Right atrium auricular region (tissue), 2 donors: ENCODE measurements around the gene ARPC5L. TPM values are rescaled to one million over a fixed set of nuclear protein-coding genes. Genes with fewer than 3 reads are reported as not detected.
A peak's percentile ranks its signal among the peaks of the same experiment; 100 is the strongest.

Experiments
- DNase-seq: peaks from one replicate; pipeline ENCODE4 v3.0.0-alpha.2; 2019; ENCODE audit warnings: low spot score
- H3K27ac ChIP-seq, 2 donors: fragments of 200-600 bp; sonication (generic); 1 replicate in 1 of 2; 2 replicates in 1 of 2; pipeline ENCODE4 v1.5.1; 2016 to 2019
- H3K27me3 ChIP-seq, 2 donors: fragments of 200-600 bp; sonication (generic); one replicate each; pipeline versions ENCODE4 v1.5.1 to v1.6.0; 2017 to 2019
- H3K36me3 ChIP-seq: fragments of 200-600 bp; sonication (generic); one replicate; pipeline ENCODE4 v1.5.1; 2016
- H3K4me1 ChIP-seq, 2 donors: fragments of 200-600 bp; sonication (generic); one replicate each; pipeline versions ENCODE4 v1.5.1 to v1.6.0; 2017 to 2019
- H3K4me3 ChIP-seq, 2 donors: fragments of 200-600 bp; sonication (generic); 1 replicate in 1 of 2; 2 replicates in 1 of 2; pipeline ENCODE4 v1.5.1; 2017 to 2019; ENCODE audit warnings: mild to moderate bottlenecking in 1 of 2, moderate library complexity in 1 of 2
- H3K9me3 ChIP-seq, 2 donors: fragments of 200-600 bp; sonication (generic); one replicate each; pipeline ENCODE4 v1.5.1; 2019
- total RNA-seq, 2 donors: library from RNA; depleted of rRNA; stranded (reverse); fragments of >200 nt; gene quantifications; one replicate each; pipeline ENCODE4 v1.1.0, GENCODE V29; 2016
- TF ChIP-seq, protein P1 (sequence below), 2 donors: fragments of 200-600 bp; sonication (generic); IDR thresholded peaks; one replicate each; pipeline ENCODE4 v1.5.1; 2019; ENCODE audit warnings: antibody characterized with exemption in 2 of 2

The ARPC5L gene
- total RNA-seq: 10 to 100 TPM; 21.7 to 23.5 TPM

- Histone ChIP-seq H3K4me1 (peaks cover 0 to 33% of the 10 kb centered on the region in 2 donors), H3K36me3 (peaks cover 46% of the 10 kb centered on the region), H3K27me3 (no peaks in the 10 kb centered on the region), H3K27ac (peak within 1 kb of the TSS; percentile 90 to 95), H3K4me3 (peak within 1 kb of the TSS; percentile 78 to 86), H3K9me3 (no peaks in the 10 kb centered on the region)
- TF ChIP-seq, protein P1, sequence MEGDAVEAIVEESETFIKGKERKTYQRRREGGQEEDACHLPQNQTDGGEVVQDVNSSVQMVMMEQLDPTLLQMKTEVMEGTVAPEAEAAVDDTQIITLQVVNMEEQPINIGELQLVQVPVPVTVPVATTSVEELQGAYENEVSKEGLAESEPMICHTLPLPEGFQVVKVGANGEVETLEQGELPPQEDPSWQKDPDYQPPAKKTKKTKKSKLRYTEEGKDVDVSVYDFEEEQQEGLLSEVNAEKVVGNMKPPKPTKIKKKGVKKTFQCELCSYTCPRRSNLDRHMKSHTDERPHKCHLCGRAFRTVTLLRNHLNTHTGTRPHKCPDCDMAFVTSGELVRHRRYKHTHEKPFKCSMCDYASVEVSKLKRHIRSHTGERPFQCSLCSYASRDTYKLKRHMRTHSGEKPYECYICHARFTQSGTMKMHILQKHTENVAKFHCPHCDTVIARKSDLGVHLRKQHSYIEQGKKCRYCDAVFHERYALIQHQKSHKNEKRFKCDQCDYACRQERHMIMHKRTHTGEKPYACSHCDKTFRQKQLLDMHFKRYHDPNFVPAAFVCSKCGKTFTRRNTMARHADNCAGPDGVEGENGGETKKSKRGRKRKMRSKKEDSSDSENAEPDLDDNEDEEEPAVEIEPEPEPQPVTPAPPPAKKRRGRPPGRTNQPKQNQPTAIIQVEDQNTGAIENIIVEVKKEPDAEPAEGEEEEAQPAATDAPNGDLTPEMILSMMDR (IDR thresholded peaks at IDR 0.05): no peak
- DNase-seq: peak; percentile 95
Measured at GRCh38 chr9:124861342-124862229, at the start of gene ARPC5L, which contains the start of gene RPL35. Gene ARPC5L (plus strand): TSS chr9:124862130. CDS start chr9:124869291, 7,161 bp downstream. Gene RPL35 (minus strand): TSS chr9:124861957. CDS start chr9:124861912, 45 bp downstream.

DNA sequence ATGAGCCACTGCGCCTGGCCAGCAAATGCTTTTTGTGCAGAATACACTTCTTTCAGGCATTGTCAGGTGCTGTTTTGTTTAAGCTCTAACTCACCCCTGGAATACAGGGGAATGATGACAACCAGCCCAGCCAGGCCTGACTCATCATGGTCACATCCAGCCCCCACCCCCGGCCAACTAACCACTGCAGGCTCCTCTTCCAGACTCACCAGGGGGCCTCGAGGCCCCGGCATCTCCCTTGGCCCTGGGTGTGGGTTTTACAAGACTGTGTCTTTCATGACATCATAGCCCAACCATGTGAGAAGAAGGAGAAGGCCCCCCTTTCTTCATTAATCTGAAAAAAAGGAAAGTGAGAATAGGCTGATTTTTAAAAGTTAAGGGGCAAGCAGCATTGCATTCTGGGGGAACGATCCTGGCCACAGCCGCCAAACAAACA lies 49.5 kb upstream of the ARPC5L start:
- TF ChIP-seq, protein P1 (IDR thresholded peaks at IDR 0.05): no peak
- Histone ChIP-seq H3K9me3 (no peaks in the 10 kb centered on the region), H3K4me3 (no peak overlapping the region), H3K27ac (peak overlapping the region; percentile 28 to 52), H3K36me3 (peaks cover 5% of the 10 kb centered on the region), H3K27me3 (no peaks in the 10 kb centered on the region), H3K4me1 (peaks cover 0 to 12% of the 10 kb centered on the region in 2 donors)
- peak; percentile 83 for DNase-seq

- no peak overlapping the region for H3K4me3 ChIP-seq
- no peak for DNase-seq
- TF ChIP-seq, protein P1 (IDR thresholded peaks at IDR 0.05): no peak
- H3K27me3 ChIP-seq: no peaks in the 10 kb centered on the region
- H3K4me1 ChIP-seq: peaks cover 0 to 12% of the 10 kb centered on the region in 2 donors
- peak overlapping the region; percentile 28 to 52 for H3K27ac ChIP-seq
- H3K36me3 ChIP-seq: peaks cover 5% of the 10 kb centered on the region
- H3K9me3 ChIP-seq: no peaks in the 10 kb centered on the region
Measured at GRCh38 chr9:124813041-124813440, 48.9 kb upstream of the ARPC5L start.

- Histone ChIP-seq H3K9me3 (no peaks in the 10 kb centered on the region), H3K27ac (peak overlapping the region; percentile 28 to 52), H3K27me3 (no peaks in the 10 kb centered on the region), H3K4me1 (peaks cover 0 to 12% of the 10 kb centered on the region in 2 donors), H3K36me3 (peaks cover 5% of the 10 kb centered on the region), H3K4me3 (no peak overlapping the region)
- TF ChIP-seq, protein P1 (IDR thresholded peaks at IDR 0.05): no peak
- DNase-seq: no peak
Measured at GRCh38 chr9:124813501-124814163, 48.3 kb upstream of the ARPC5L start.

DNA sequence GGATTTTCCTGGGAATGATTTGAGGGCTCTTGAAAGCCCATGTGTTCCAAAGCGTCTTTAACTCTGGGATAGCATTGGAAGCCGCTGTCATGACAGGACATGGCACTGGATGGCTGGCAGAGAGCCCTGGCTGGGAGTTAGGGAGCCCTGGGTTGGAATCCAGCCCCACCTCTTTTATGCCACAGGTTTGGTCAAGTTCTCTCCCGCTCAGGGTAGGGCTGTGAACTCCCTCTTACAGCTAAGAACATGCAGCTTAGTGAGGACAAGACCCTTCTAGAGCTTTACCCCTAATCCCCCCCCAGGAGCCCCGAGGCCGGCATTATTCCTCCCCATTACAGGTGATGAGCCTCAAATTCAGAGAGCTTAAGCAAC lies 47.8 kb upstream of the ARPC5L start:
- Histone ChIP-seq H3K4me1 (peaks cover 0 to 12% of the 10 kb centered on the region in 2 donors), H3K27ac (no peak overlapping the region), H3K4me3 (no peak overlapping the region), H3K36me3 (peaks cover 5% of the 10 kb centered on the region), H3K27me3 (no peaks in the 10 kb centered on the region), H3K9me3 (no peaks in the 10 kb centered on the region)
- no peak for DNase-seq
- TF ChIP-seq, protein P1 (IDR thresholded peaks at IDR 0.05): no peak
